Brain microvascular endothelial cell (primary cell): ENCODE data around the gene DAB1.

ENCODE experiments used
- DNase-seq: peaks from one replicate; pipeline ENCODE4 v3.0.0-alpha.2; 2020
- H3K27ac ChIP-seq: fragments of 250-450 bp; sonication (Bioruptor Pico); 2 replicates; pipeline ENCODE4 v1.5.1; 2020; ENCODE audit warnings: mild to moderate bottlenecking, moderate library complexity
- H3K27me3 ChIP-seq: fragments of 250-450 bp; sonication (Bioruptor Pico); replicated peaks from 2 replicates; pipeline ENCODE4 v1.5.1; 2020; ENCODE audit warnings: mild to moderate bottlenecking
- H3K36me3 ChIP-seq: fragments of 250-450 bp; sonication (Bioruptor Pico); replicated peaks from 2 replicates; pipeline ENCODE4 v1.5.1; 2020; ENCODE audit warnings: mild to moderate bottlenecking
- H3K4me3 ChIP-seq: 2 replicates; pipeline ENCODE4 v1.5.1; 2011; ENCODE audit warnings: low read depth, mild to moderate bottlenecking, control low read depth, low read length, moderate library complexity
- in situ Hi-C: cut with HindIII; loops from 2 replicates; pipeline ENCODE4 v1.10.0; 2017; ENCODE audit warnings: low sequenced_read_pairs, low pct_ligation_motif_present
- TF ChIP-seq, protein P1 (sequence below): IDR thresholded peaks from 2 replicates; pipeline ENCODE4 v1.5.1; 2011; ENCODE audit warnings: low read depth, mild to moderate bottlenecking, moderate library complexity, low read length, control low read depth, inconsistent platforms; ENCODE audit errors: missing control alignments

The DAB1 gene

DNA sequence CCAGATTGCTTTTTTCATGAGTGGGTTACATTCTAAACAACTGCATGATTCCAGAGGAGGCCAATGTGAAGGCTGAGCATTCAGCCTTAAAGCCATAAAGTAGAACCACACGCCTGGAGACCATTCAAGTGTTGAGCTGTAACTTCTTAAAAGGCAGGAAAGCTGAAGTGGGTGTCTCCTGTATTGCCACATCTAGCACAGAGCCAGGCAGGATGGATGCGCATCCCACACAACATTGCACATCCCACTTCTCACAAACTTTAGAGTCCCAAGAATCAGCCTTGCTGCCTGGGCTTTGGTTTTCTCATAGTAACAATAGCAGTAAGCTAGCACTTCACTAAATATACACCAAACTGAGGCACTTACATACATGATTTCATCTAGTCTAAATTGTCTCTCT lies 151.7 kb downstream of the DAB1 start:
- TF ChIP-seq, protein P1, sequence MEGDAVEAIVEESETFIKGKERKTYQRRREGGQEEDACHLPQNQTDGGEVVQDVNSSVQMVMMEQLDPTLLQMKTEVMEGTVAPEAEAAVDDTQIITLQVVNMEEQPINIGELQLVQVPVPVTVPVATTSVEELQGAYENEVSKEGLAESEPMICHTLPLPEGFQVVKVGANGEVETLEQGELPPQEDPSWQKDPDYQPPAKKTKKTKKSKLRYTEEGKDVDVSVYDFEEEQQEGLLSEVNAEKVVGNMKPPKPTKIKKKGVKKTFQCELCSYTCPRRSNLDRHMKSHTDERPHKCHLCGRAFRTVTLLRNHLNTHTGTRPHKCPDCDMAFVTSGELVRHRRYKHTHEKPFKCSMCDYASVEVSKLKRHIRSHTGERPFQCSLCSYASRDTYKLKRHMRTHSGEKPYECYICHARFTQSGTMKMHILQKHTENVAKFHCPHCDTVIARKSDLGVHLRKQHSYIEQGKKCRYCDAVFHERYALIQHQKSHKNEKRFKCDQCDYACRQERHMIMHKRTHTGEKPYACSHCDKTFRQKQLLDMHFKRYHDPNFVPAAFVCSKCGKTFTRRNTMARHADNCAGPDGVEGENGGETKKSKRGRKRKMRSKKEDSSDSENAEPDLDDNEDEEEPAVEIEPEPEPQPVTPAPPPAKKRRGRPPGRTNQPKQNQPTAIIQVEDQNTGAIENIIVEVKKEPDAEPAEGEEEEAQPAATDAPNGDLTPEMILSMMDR, result no peak
- Histone ChIP-seq H3K27me3 (no peaks in the 10 kb centered on the region), H3K27ac (no peak overlapping the region), H3K4me3 (no peak overlapping the region), H3K36me3 (no peaks in the 10 kb centered on the region)
- no peak for DNase-seq
- in situ Hi-C loops, result no loop called here

DNA sequence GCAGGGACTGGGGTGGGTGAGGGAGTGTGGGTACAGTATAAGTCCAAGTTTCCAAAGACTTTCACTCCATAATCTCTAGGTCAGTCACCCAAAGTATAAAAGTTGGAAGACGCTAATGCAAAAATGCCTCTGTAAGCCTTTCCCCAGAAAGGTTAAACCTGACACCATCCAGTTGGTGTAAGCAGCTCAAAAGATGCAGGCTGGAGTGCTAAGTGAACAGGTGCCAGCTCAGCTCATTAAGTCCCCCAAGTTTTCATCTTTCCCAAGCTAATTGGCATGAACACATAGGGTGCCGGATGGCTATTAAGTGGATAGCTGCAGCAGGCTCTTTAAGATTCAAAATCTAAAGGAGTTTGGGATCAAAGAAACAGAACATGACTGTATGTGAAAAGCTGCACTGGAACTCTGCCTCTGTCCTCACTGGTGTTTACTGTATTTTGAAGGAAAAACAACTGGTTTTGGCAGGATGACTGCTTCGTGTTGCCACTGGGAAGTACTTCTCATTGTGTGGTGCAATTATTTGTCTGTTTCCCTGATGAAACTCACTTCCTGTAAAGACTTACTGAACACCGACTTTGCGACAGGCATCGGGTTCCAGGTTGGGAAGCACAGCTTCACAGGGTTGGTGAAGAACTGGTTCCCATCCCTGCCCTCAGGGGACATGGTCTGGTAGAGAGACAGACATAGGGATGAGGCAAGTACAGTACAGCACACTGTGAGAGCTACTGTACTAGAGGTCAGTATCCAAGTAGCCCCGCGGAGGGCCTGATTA lies 152.7 kb downstream of the DAB1 start:
- Histone ChIP-seq H3K27ac (no peak overlapping the region), H3K36me3 (no peaks in the 10 kb centered on the region), H3K27me3 (no peaks in the 10 kb centered on the region), H3K4me3 (no peak overlapping the region)
- in situ Hi-C loops, result no loop called here
- TF ChIP-seq, protein P1, result no peak
- no peak for DNase-seq

DNA sequence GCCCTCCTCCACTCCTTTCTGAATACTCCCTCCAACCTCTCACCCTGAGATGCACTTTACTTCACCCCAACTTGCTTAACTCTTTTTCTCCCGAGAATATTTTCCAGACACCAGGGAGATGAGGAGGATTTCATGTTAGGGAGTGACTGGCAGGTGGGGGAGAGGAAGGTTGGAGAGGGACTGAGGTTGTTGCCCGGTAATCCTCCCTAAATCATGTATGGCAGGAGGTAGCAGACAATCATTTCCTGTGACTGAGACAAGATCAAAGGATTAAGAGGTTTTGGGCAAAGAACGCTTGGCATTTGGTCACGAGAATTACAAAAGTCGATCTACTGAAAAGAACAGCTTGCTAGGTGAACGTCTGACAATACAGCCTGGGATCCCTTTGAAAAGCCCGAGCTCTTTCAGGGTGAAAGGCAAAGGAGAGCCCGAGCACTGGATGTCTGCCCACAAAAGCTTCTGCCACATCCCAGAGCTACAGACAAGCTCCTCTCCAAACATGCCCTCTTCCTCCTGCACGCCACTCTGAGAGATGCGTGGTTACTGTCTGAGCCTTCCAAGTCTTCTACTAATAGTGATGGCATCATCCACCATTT lies 154.1 kb downstream of the DAB1 start:
- no peaks in the 10 kb centered on the region for H3K36me3 ChIP-seq
- in situ Hi-C loops, result no loop called here
- DNase-seq, result no peak
- H3K4me3 ChIP-seq, result no peak overlapping the region
- H3K27ac ChIP-seq, result no peak overlapping the region
- H3K27me3 ChIP-seq, result no peaks in the 10 kb centered on the region
- TF ChIP-seq, protein P1, result no peak

DNA sequence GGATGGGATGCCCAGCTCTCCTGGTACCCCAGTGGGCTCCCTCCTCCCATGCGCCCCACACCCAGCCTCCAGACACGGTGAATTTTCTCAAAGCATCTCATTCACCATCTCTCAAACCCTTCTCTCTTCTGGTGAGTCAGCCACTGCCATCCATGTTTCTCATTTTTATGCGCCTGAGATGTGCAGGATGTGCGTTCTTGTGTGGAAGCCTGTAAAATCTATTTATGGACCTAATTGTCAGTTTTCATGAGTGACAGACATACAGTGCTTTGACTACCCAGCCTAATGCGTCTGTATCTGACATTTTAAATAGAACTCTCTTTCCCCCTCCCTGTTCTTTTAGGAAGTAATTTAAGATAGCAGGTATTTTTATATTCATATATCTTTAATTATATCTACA lies 158.8 kb downstream of the DAB1 start:
- Histone ChIP-seq H3K27ac (no peak overlapping the region), H3K27me3 (no peaks in the 10 kb centered on the region), H3K4me3 (no peak overlapping the region), H3K36me3 (no peaks in the 10 kb centered on the region)
- TF ChIP-seq, protein P1, result no peak
- in situ Hi-C loops, result no loop called here
- DNase-seq, result no peak

DNA sequence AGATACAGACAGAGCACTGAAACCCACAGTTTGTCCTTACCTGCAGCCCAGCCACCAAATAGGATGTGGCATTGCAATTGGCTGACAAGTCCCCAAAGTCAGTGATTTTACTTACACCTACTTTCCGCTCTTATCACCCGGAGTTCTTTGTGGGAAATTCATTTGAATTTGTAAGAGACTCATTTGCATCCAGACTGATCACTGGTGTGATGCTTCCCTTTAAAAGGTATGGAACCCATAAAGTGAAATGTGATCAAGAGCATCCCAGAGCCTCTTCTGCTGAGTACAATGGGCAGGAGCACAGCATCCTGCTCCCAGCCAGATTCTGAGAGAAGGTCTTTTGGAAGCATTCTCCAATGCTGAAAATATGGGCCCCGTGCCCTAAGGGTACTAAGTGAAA lies 161.4 kb downstream of the DAB1 start:
- in situ Hi-C loops, result no loop called here
- TF ChIP-seq, protein P1, result no peak
- Histone ChIP-seq H3K27me3 (no peaks in the 10 kb centered on the region), H3K27ac (no peak overlapping the region), H3K4me3 (no peak overlapping the region), H3K36me3 (no peaks in the 10 kb centered on the region)
- no peak for DNase-seq
